GM19372 (cell line): ENCODE data around the gene EXTL1.
"Not testable (repeated sequence)": the region's sequence is repeated elsewhere in the genome, so short reads cannot be mapped to it uniquely, and the experiment has no call there.

ENCODE experiments used
- ATAC-seq: cut with Tn5 transposase; IDR thresholded peaks from one replicate; pipeline ENCODE4 v1.9.1; 2021; ENCODE audit warnings: mild to moderate bottlenecking, low read depth, moderate library complexity; ENCODE audit not compliant: unreplicated experiment

EXTL1 gene, protein sequence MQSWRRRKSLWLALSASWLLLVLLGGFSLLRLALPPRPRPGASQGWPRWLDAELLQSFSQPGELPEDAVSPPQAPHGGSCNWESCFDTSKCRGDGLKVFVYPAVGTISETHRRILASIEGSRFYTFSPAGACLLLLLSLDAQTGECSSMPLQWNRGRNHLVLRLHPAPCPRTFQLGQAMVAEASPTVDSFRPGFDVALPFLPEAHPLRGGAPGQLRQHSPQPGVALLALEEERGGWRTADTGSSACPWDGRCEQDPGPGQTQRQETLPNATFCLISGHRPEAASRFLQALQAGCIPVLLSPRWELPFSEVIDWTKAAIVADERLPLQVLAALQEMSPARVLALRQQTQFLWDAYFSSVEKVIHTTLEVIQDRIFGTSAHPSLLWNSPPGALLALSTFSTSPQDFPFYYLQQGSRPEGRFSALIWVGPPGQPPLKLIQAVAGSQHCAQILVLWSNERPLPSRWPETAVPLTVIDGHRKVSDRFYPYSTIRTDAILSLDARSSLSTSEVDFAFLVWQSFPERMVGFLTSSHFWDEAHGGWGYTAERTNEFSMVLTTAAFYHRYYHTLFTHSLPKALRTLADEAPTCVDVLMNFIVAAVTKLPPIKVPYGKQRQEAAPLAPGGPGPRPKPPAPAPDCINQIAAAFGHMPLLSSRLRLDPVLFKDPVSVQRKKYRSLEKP

DNA sequence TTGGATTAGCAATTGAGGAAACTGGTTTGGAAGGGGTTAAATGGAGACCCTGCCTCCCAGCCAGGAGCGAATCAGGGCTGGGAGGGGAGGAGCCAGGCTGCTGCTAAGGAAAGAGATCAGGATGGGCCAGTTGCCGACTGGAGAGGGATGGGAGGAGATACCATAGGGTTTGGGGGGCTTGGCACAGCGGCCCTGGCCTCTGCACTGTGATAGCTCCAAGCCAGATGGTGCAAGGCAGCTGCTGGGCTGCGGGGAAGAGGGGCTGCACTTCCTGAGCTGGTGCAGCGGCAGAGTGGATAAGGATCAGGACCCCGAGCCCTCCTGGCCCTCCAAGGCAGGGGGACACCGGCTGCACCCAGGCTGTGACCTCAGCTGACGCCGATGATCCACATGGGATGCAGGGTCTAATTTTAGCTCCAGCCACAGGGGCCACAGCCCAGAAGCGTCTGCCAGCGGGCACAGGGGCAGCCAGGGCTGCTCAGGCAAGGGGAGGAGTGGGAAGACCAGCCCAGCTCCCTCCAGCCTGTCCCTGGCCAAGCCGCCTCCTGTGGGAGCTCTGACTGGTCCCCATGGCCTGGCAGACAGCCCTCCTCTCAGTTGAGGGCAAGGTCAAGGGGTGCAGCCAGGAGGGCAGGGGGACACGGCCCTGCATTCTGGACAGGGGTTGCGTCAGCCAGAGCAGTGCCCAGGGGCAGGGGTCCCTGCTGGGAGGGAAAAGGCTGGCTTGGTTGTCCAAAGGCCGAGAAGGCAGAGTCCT is at the start of gene EXTL1:
Gene EXTL1 (plus strand): TSS at position 129 of the 757 bp plus-strand sequence. CDS start 872 bp downstream, outside the sequence.
- ATAC-seq = no peak

DNA sequence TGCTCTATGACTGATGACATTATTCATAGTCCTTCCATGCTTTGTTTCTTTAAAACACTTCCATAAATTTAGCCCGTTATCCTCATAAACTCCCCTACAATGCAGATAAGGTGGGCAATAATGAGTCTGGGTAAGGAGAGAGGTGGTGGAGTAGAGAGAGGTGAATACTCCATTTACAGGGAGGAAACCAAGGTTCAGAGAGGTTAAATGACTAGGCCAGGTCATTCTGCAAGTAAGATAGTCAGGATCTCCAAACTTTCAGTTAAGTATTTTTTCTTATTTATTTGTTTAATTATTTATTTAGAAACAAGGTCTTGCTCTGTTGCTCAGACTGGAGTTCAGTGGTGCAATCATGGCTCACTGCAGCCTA is 49.8 kb upstream of the EXTL1 start:
- ATAC-seq = no peak

DNA sequence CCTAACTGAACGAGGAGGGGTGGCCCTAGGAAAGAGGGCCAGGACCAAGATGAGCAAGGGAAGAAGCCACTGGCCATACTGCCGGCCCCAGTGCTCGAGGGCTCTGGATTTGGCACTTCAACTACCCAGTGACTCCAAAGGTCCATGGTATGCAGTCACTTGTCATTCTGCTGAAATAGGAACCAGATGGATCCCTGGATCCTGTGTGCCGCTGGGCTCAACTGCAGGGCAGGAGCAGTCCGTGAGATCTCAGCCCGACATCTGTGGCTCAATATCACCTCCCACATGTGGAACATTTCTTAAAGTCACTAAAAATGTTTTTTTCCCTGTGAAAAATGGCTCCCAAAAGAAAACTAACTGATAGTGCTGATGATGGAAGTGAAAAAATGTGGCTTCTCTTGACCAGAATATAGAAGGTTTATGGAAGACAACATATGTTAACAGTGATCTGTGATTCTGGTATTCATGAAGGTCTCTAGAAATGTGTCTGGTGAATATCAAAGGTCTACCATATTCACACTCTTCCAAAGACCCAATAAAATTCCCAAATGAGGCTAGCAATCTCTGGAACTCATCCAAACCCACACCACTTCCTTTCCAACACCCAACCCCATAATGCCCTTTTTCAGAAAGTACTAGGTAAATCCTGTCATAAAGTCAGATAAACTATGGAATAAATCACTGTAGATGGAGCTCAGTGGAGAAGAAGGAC is 47.8 kb upstream of the EXTL1 start:
- no peak for ATAC-seq

DNA sequence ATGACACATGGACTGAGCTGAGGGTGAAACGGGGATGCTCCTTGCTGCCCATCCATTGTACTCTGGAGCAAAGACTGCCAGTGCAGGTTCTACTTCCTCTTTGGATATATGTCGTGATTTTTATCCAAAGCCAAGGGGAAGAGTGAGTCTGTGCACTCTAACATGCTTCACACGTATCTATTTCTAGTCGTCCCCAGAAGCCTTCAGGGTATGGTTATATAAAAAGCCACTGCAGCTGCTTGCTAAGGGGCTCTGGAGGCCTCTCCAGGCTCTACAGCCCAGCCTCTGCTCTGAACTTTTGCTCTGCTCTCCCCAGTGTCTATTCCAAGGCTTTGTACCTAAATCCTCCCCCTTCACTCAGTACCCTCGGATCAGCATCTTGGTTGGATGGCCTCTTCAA is 43.8 kb upstream of the EXTL1 start:
- ATAC-seq = no peak

DNA sequence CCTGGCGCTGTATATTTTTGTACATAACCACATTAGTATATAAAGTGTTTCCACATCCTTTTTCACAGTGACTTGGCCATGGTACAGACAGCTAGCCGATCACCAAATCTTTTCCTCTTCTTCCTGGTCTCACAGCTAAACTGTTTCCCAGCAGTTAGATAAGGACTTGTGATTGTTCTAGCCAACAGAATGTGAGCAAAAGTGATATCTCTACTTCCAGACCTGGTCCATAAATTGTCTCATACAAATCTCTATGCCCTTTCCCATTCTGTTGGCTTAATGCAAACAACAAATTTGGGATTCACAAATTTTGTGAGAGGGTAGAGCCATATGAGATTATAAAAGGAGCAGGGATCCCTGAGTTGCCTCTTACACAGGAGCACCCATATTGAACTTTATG is 43.2 kb upstream of the EXTL1 start:
- no peak for ATAC-seq

DNA sequence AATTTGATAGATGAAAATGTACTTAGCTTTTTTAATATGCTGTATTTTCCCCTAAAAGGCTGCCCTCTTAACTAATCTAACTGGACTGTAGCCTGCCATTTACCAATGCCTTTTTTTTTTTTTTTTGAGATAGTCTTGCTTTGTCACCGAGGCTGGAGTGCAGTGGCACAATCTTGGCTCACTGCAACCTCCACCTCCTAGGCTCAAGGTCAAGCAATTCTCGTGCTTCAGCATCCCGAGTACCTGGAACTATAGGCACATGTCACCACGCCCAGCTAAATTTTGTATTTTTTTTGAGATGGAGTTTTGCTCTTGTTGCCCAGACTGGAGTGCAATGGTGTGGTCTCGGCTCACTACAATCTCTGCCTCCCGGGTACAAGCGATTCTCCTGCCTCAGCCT is 42.4 kb upstream of the EXTL1 start:
- no peak for ATAC-seq

DNA sequence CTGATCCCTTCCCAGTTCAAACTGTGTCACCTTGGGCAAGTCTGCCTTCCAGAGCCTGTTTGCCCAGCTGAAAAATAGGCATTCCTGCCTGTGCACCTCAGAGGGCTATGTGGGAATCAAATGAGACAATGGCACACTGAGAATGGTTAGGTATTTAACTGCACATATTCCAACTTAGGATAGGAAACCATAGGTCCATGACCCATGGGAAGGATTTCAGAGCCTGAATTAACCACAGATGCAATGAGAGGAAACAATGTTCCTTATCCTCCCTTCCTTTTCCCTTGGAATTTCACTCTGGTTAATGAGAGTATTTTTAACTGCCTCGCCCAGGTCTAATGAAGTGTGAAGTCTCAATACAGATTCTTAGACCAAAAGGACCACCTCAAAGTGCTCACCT is 36.4 kb upstream of the EXTL1 start:
- ATAC-seq = no peak

DNA sequence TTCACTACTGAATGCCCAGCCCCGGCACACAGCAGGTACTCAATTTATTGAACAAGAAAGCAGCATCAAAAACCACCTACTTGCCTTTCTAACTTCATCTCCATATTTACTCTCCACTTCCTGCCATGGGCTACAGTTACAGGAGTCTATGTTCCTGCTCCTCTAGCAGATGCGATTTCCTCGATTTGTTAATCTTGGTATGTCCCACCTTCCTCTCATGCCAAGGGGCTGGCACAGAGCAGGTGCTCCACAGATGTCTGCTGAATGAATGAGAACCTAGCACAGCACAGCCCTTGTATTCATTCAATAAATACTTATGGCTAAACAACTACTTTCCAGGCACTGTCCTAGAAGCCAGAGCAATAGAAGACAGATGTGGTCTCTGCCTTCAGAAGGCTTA is 35.9 kb upstream of the EXTL1 start:
- ATAC-seq = no peak

DNA sequence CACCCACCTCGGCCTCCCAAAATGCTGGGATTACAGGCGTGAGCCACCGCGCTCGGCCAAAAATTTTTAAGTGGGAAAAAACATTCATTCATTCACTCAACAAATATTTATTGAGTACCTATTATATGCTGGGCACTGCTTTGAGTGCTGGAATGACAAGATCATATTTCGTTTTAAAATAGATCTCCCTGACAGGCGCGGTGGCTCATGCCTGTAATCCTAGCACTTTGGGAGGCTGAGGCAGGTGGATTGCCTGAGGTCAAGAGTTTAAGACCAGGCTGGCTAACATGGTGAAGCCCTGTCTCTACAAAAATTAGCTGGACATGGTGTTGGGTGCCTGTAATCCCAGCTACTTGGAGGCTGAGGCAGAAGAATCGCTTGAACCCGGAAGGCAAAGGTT is 34.8 kb upstream of the EXTL1 start:
- not testable (repeated sequence) for ATAC-seq

DNA sequence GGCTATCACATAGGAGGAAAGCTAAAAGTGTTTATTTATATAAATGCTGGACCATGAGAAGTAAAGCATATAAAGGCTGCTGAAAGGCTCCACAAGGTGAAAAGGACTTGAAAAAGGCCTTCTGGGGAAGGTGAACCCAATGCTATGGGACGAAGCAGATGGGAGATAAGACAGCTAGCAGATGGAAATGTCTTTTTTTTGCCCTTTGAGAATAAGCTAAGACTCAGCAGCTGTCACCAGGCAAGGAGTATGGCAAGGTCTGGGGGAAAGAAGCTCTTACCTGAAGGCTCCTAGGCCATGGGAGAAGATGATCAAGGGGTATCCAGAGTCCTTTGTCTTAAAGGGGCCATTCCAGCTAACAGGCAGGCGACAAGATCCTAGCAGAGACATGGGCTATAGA is 33.6 kb upstream of the EXTL1 start:
- no peak for ATAC-seq

DNA sequence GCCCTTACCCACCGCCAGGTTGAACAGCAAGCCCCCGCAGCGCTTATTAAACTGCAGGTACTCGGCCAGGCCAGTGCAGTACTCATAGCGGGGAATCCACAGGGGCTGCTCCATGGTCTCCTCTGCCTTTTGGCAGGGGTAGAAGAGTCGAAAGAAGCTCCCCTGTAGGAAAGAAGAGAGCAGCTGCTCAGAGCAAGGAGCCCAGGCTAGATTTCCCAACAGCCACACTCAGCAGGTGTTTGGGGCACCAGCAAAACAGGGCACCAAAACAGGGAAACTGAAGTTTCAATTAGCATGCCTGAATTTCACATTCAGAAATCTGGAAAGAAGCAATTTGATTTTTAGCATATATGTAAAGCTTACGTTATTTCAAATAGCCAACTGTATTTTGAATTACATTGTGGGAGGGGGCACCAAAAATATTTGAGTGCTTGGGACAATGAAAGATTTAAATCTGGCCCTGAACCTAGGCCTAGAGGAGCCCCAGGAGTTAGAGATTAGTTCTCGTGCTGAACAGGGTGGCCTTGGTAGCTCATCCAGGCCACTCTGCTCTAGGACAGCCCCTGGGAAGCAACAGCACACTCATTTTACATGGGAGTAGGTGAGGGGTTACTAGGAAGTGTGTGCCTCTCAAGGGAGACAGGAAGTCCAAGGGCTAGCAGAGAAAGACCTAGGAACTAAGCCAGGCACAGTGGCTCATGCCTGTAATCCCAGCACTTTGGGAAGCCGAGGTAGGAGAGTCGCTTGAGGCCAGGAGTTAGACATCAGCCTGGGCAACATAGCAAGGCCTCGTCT is 31.9 kb upstream of the EXTL1 start:
- ATAC-seq = no peak

DNA sequence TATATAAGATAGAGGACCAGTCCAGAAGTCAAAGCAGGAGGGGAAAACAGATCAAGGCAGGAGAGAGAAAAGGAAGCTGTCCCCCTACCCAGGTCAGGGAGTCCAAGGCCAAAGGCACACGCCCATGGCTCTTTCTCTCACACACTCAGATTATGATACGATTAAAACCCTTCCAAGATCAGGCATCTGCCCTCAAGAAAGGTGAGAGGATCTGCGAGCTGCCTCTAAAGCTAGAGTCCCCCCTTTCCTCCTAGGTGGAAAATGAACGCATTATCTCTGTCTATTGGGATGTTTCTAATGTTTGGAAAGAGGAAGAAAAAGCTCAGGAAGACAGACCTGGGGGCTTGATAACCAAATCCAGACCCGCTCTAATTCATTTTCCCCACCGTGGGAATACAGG is 31.3 kb upstream of the EXTL1 start:
- ATAC-seq = no peak

DNA sequence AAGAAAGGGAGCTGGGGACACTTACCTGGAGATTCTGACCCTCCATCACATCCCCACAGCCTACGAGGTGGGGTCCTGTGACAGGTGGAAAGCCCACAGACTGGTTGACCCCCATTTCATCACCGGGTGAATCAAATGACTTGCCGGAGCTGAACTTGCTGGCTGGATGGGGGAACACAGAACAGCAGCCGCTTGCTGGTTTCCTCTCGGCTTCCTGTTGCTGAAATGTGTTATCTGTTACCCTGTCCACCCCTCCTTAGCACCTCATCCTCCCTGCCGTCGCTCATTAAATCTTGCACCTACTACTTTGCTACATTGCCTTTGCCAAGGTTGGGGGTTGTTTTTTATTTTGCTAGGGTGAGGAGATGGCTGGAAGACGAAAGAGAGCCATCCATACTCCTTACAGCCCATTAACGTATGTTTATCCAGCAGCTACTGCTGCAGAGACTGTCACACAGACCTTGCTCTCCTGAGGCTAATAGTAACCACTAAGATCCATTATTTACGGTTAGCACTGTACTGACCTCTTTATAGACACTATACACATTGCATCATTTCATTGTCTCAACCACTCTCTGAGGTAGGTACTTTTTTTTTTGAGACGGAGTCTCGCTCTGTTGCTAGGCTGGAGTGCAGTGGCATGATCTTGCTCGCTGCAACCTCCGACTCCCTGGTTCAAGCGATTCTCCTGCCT is 30.7 kb upstream of the EXTL1 start:
- no peak for ATAC-seq

DNA sequence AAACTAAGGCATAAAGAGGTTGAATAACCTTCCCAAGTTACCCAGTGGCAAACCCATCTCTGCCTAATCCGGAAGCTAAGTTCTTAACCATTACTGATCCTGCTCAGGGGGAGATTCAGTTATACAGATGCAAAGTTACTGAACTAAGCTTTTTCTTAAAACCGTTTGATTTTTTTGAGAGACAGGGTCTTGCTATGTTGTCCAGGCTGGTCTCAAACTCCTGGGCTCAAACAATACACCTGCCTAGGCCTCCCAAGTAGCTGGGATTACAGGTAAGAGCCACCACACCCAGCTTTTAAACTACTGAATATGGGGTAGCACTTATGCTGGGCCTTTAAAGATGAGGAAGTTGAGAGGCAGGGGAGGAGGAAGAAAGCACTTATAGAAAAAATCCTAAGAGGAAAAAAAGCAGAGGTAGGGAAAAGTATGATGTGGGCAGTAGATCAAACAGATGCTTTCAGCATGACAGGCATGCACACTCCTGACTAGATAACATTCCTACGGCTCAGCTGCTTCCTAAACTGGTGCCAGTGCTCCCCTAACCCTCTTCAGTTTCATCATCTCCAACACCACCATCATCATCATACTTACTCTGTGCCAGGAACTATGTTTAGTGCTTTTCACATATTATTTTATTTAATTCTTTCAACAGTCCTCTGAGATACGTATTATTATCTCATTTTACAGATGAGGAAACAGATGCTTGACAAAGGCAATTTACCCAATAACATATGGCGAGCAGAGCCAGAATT is 29.5 kb upstream of the EXTL1 start:
- ATAC-seq = no peak

DNA sequence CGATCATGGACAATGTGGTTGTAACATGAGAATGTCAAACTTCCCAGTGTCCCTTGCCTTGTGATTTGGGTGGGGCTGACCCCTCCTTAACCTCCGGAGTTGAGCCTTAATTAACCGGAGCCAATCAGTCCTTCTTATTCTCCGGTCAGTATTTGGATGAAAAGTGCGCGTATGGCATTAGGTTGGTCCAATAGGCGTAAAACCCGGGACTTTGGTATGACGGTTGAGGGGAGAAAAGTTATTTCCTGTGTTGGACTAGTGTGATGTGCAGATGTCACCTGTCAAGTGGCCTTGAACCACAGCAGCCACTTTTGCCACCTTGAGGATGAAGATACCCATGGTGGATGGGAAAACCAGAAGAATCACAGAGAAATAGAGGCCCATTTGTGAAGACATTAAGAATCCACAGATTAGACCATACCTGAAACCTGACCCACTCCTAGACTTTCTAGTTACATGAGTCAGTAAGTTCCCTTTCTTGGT is 28.8 kb upstream of the EXTL1 start:
- ATAC-seq = no peak

DNA sequence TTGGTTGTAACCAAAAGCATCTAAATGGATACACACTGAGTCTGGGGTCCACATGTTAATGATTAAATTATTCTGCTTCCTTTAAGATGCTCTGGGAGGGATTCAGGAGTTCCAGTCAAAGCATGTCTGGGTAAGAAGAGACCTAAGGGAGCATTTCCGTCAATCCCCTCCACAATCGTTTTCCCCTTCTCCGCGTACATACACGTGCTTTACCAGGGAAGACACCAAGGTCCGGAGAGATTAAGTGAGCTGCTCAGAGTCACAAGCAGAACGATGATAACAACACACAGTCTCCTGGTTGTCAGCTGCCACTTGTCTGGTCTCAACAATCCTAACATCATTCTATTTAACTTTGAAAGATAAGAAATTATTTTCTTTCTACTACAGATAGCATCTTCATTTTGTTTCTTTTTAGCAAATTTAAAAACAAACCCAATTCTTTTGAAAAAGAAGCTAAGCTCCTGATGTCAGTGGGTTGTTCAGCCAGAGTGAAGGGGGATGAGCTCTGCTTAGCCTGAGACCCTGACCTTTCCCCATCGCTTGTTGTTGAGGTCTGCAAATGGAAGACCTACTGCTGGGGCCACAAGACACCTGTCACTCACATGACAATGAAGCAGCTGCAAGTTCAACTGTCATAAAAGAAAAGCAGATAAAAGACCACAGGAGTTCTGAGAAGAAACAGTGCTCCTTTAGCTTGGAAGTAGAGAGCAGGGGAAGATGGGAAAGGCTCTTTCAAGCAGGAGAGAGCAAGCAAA is 28.2 kb upstream of the EXTL1 start:
- ATAC-seq = no peak

DNA sequence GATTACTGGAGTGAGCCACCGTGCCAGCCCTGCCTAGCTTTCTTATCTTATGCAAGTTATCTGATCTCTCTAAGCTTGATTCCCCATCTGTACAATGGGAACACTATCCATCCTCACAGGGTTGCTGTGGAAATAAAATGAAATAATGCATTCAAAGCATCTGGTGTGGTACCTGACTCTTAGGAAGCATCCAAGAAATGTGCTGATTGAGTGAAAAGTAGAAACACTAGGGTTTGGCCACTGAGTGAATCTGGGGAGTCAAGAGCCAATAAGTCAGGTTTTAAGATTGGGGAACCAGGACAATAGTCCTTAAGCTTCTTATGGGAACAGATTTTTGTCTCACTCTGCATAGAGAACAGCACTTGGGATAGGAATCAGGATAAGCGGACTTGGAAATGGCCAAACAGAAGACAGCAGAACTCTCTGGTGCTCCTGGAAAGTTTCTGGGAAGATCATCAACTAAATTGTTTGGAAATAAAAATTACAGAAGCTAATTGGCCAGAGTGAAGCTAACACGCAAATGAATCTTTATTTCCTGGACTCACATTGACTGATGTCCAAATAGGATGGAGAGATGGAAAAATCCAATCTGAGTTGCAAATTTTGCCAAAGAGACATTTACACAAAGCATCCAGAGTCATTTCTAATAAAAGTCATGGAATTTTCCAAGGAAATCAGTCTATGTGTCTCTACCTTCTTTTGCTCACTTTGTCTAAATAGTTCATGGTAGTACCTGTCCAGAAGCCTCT is 27.0 kb upstream of the EXTL1 start:
- no peak for ATAC-seq
